Right hindlimb (tissue), 1 donor: Measurements from ENCODE around the gene SRR.

Experiments used
- DNase-seq: peaks from one replicate; pipeline ENCODE4 v3.0.0-alpha.2; 2018

The SRR gene

DNA sequence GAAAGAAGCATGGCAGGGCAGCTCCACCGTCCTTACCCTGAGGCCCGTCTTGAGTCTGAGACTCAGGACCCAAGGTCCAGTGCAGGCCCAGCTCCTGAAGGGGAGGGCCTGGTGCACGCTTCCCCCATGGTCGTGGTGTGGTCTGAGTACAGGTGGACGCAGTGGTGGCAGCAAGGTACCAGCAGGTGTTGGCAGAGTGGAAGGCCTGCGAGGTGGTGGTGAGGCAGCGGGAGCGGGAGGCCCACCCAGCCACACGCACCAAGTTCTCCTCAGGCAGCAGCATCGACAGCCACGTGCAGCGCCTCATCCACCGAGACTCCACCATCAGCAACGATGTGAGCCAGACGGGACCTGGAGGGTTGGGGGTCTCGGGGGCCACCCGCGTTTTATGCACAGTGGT, 69.4 kb downstream of the SRR start:
- no peak for DNase-seq
